K562 (cell line): Measurements from ENCODE around the gene GABRR1. TPM values are rescaled to one million over a fixed set of nuclear protein-coding genes. Genes with fewer than 3 reads are reported as not detected.

Experiments used
- NR2F6 ChIP-seq: fragments of 450-650 bp; formaldehyde crosslinking; IDR thresholded peaks from 2 replicates; pipeline ENCODE4 v1.4.0; 2020; ENCODE audit warnings: mild to moderate bottlenecking
- RNF219 ChIP-seq: fragments of 250-450 bp; sonication (Bioruptor Pico); IDR thresholded peaks from 2 replicates; pipeline ENCODE4 v1.5.0; 2022; ENCODE audit warnings: mild to moderate bottlenecking
- RREB1 ChIP-seq: fragments of 250-450 bp; sonication (Bioruptor Pico); IDR thresholded peaks from 2 replicates; pipeline ENCODE4 v1.4.0; 2020
- THAP12 ChIP-seq: fragments of 250-450 bp; sonication (Bioruptor Pico); IDR thresholded peaks from 2 replicates; pipeline ENCODE4 v1.9.0; 2021; ENCODE audit warnings: mild to moderate bottlenecking, inconsistent platforms
- ZNF609 ChIP-seq: sonication (generic); formaldehyde crosslinking; IDR thresholded peaks from 2 replicates; pipeline ENCODE4 v1.8.1; 2023; ENCODE audit warnings: missing genetic modification reagents, mild to moderate bottlenecking, borderline replicate concordance
- ZSCAN32 ChIP-seq: fragments of 450-650 bp; formaldehyde crosslinking; IDR thresholded peaks from 2 replicates; pipeline ENCODE4 v1.4.0; 2020; ENCODE audit warnings: mild to moderate bottlenecking, moderate library complexity
- polyA plus RNA-seq, 8 experiments: library from polyadenylated mRNA; depleted of rRNA in 4 of 8; stranded (reverse) in 5 of 8; unstranded in 3 of 8; fragments of >200 nt; fragmentation: Nextera tagmentation in 2 of 8; fragmentation: Illumina TruSeq in 1 of 8; extraction: Ambion mirVana in 2 of 8; extraction: Trizol in 1 of 8; gene quantifications; 2 replicates each; pipeline versions ENCODE4 v1.2.1 to v1.2.3, GENCODE V29; 2011 to 2014; ENCODE audit warnings: inconsistent platforms in 1 of 8, missing spikeins in 1 of 8
- total RNA-seq, 7 experiments: library from RNA; depleted of rRNA in 6 of 7; stranded (reverse); fragments of >200 nt in 6 of 7; fragmentation: Illumina TruSeq in 2 of 7; extraction: Trizol in 2 of 7; gene quantifications; 2 replicates each; pipeline versions ENCODE4 v1.2.1 to v1.2.3, GENCODE V29; 2011 to 2021; ENCODE audit warnings: low replicate concordance in 1 of 7

GABRR1 gene
- total and polyA plus RNA-seq, 9 of the 15 experiments (the other 6 are each of a cell fraction or from before 2014, with no cell fraction given) = not detected

GRCh38 chr6:89144354-89144906, 72.7 kb downstream of the GABRR1 start (continued):
- no peak for TF ChIP-seq ZNF609 (CRISPR knock-in tag)
- no peak for TF ChIP-seq RREB1 (CRISPR knock-in tag)
- TF ChIP-seq ZSCAN32 = peak; percentile 65; the same call in 1 of the 2 replicates
- TF ChIP-seq RNF219 (CRISPR knock-in tag) = no peak
- TF ChIP-seq THAP12 (CRISPR knock-in tag) = no peak
- TF ChIP-seq NR2F6 (CRISPR knock-in tag) = no peak
- TF ChIP-seq, all 486 proteins: peak for 5
